Transverse colon (tissue), 4 donors: Measurements from ENCODE around the gene SPATA6L. TPM values are rescaled to one million over a fixed set of nuclear protein-coding genes. Genes with fewer than 3 reads are reported as not detected.
A peak's percentile ranks its signal among the peaks of the same experiment; 100 is the strongest.

ENCODE experiments used
- DNase-seq: peaks from one replicate; pipeline ENCODE4 v3.0.0-alpha.2; 2019
- H3K27ac ChIP-seq, 4 donors: fragments of 200-600 bp; sonication (generic); 2 replicates each; pipeline ENCODE4 v1.5.1; 2016 to 2018; ENCODE audit warnings: inconsistent platforms in 4 of 4
- H3K27me3 ChIP-seq: fragments of 200-600 bp; sonication (generic); 2 replicates; pipeline ENCODE4 v1.5.1; 2017; ENCODE audit warnings: inconsistent platforms
- H3K36me3 ChIP-seq, 4 donors: fragments of 200-600 bp; sonication (generic); 2 replicates each; pipeline ENCODE4 v1.5.1; 2017 to 2019; ENCODE audit warnings: inconsistent platforms in 4 of 4
- H3K4me1 ChIP-seq, 4 donors: fragments of 200-600 bp; sonication (generic); 2 replicates each; pipeline ENCODE4 v1.5.1; 2017 to 2020; ENCODE audit warnings: inconsistent platforms in 4 of 4
- H3K4me3 ChIP-seq, 4 donors: fragments of 200-600 bp; sonication (generic); 1 replicate in 1 of 4; 2 replicates in 3 of 4; pipeline versions ENCODE4 v1.5.1 to v1.6.1; 2017 to 2019; ENCODE audit warnings: inconsistent platforms in 4 of 4
- H3K9me3 ChIP-seq, 2 donors: fragments of 200-600 bp; sonication (generic); 2 replicates each; pipeline ENCODE4 v1.5.1; 2017 to 2019; ENCODE audit warnings: inconsistent platforms in 2 of 2
- CTCF ChIP-seq, 5 experiments: fragments of 200-600 bp in 3 of 5; fragments of 450-650 bp in 2 of 5; sonication (generic) in 3 of 5; IDR thresholded peaks; 1 replicate in 2 of 5; 2 replicates in 3 of 5; pipeline ENCODE4 v1.5.1; 2016 to 2017; ENCODE audit warnings: antibody characterized with exemption in 5 of 5, inconsistent platforms in 3 of 5, mild to moderate bottlenecking in 2 of 5, moderate library complexity in 1 of 5
- EP300 ChIP-seq: sonication (generic); formaldehyde crosslinking; IDR thresholded peaks from one replicate; pipeline ENCODE4 v1.6.1; 2017; ENCODE audit warnings: antibody characterized with exemption, low read depth
- POLR2A ChIP-seq: fragments of 450-650 bp; IDR thresholded peaks from one replicate; pipeline ENCODE4 v1.6.1; 2016; ENCODE audit warnings: antibody characterized with exemption, mild to moderate bottlenecking, moderate library complexity
- POLR2AphosphoS5 ChIP-seq, 3 donors: sonication (generic); formaldehyde crosslinking; IDR thresholded peaks; one replicate each; pipeline ENCODE4 v1.6.1; 2016; ENCODE audit warnings: antibody characterized with exemption in 3 of 3
- WGBS, 2 donors: methylation state at CpG; one replicate each; pipeline ENCODE4 v1.1.5; 2018; ENCODE audit warnings: low coverage in 1 of 2; 5-methylcytosine and 5-hydroxymethylcytosine counted together
- in situ Hi-C, 4 donors: fragments of 200-750 bp; cut with MboI; loops; one replicate each; pipeline versions ENCODE4 v1.15.0 to v1.15.1; 2017; ENCODE audit warnings: low sequenced_read_pairs in 3 of 4, low pct_ligation_motif_present in 1 of 4, low pct_unique_long_range_greater_than_20kb in 1 of 4
- intact Hi-C: fragments of 100-400 bp; cut with DNase I; formaldehyde crosslinking; loops from one replicate; pipeline ENCODE4 v1.15.1; 2023; ENCODE audit warnings: low total_unique reads
- total RNA-seq, 4 donors: library from RNA; depleted of rRNA; stranded (reverse); fragments of >200 nt; gene quantifications; one replicate each; pipeline ENCODE4 v1.1.0, GENCODE V29; 2016

SPATA6L gene
- total RNA-seq, 4 donors from 2014 or later = 1.9 to 13.2 (median 5.5) TPM; not detected in 1

GRCh38 chr9:4573634-4574389, 92.5 kb downstream of the SPATA6L start:
- intact Hi-C loops (no loop called here), in situ Hi-C loops (no loop called here)
- Histone ChIP-seq H3K27ac (no peak overlapping the region), H3K4me3 (no peak overlapping the region), H3K9me3 (no peaks in the 10 kb centered on the region), H3K36me3 (peaks cover 0 to 6% (median 0%) of the 10 kb centered on the region in 4 donors), H3K27me3 (no peaks in the 10 kb centered on the region), H3K4me1 (no peaks in the 10 kb centered on the region)
- no peak for DNase-seq
- TF ChIP-seq EP300 = no peak
- no peak for TF ChIP-seq POLR2A
- TF ChIP-seq CTCF (IDR thresholded peaks at IDR 0.05) = no peak
- no peak for TF ChIP-seq POLR2AphosphoS5 (IDR thresholded peaks at IDR 0.05)
- WGBS, 2 donors = 88 to 96% methylated on average over 4 to 5 of the region's 5 CpGs

DNA sequence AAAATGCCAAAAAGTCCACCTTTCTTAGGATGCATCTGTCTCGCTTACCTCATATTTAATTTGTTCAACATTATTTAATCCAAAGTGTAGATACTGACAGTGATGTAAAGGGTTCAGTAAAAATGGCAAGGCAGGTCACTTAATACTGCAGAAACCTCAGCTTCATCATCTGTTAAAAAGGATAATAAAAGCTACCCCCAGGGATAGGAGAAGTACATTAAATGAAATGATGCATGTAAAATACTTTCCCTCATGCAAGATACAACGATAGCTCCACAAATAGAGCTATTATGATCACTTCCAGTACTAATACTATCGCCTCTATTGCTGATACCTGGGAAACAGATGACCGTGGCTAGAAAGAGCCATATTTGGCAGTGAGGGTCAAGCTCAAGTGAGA, 93.1 kb downstream of the SPATA6L start:
- Histone ChIP-seq H3K4me3 (no peak overlapping the region), H3K9me3 (no peaks in the 10 kb centered on the region), H3K4me1 (no peaks in the 10 kb centered on the region), H3K27ac (no peak overlapping the region), H3K36me3 (peaks cover 0 to 6% (median 0%) of the 10 kb centered on the region in 4 donors), H3K27me3 (no peaks in the 10 kb centered on the region)
- intact Hi-C loops (no loop called here), in situ Hi-C loops (no loop called here)
- 60 to 77% methylated on average over 1 to 4 of the region's 4 CpGs for WGBS, 2 donors
- no peak for TF ChIP-seq POLR2A
- no peak for TF ChIP-seq CTCF (IDR thresholded peaks at IDR 0.05)
- no peak for DNase-seq

DNA sequence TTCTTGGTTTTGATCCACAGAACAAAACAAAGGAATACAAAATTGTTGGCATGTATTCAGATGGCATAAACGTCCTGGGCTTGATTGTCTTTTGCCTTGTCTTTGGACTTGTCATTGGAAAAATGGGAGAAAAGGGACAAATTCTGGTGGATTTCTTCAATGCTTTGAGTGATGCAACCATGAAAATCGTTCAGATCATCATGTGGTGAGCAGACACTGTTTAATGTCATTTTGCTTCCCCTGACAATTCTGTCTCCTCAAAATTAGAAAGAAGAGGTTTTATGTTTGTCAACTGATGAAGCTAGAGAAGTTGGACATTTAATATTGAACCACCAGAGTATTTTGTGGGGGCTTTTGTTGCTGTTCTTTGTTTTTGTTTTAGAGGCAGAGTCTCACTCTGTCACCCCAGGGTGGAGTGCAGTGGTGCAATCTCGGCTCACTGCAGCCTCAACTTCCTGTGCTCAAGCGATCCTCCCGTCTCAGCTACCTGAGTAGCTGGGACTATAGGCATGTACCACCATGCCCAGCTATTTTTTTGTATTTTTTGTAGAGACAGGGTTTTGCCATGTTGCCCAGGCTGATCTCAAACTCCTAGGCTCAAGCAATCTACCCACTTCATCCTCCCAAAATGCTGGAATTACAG, 94.0 kb downstream of the SPATA6L start:
- no peak overlapping the region for H3K4me3 ChIP-seq
- no peak for DNase-seq
- H3K36me3 ChIP-seq = peaks cover 0 to 5% (median 0%) of the 10 kb centered on the region in 4 donors
- intact Hi-C loops = no loop called here
- no peaks in the 10 kb centered on the region for H3K27me3 ChIP-seq
- H3K4me1 ChIP-seq = no peaks in the 10 kb centered on the region
- TF ChIP-seq POLR2AphosphoS5 (IDR thresholded peaks at IDR 0.05) = no peak
- no peak for TF ChIP-seq CTCF (IDR thresholded peaks at IDR 0.05)
- TF ChIP-seq POLR2A = no peak
- no peak for TF ChIP-seq EP300
- no peaks in the 10 kb centered on the region for H3K9me3 ChIP-seq
- 72 to 74% methylated on average over 5 of the region's 5 CpGs for WGBS, 2 donors
- in situ Hi-C loops = no loop called here
- no peak overlapping the region for H3K27ac ChIP-seq

- intact Hi-C loops (no loop called here), in situ Hi-C loops (no loop called here)
- DNase-seq = no peak
- no peak overlapping the region for H3K4me3 ChIP-seq
- TF ChIP-seq CTCF (IDR thresholded peaks at IDR 0.05) = no peak
- no peak for TF ChIP-seq EP300
- no peak for TF ChIP-seq POLR2AphosphoS5 (IDR thresholded peaks at IDR 0.05)
- TF ChIP-seq POLR2A = no peak
- H3K36me3 ChIP-seq = no peaks in the 10 kb centered on the region
- peak overlapping the region in 1 of 4 donors; percentile 15 for H3K27ac ChIP-seq
- H3K27me3 ChIP-seq = no peaks in the 10 kb centered on the region
- no peaks in the 10 kb centered on the region for H3K9me3 ChIP-seq
- no peaks in the 10 kb centered on the region for H3K4me1 ChIP-seq
Measured at GRCh38 chr9:4569101-4569500, 97.2 kb downstream of the SPATA6L start.
